H1 (cell line): ENCODE measurements around the gene ADAM23. TPM values are rescaled to one million over a fixed set of nuclear protein-coding genes. Genes with fewer than 3 reads are reported as not detected.

Experiments used
- CTCF ChIA-PET: fragments of 300-600 bp; sonication (Branson Sonifier 250); formaldehyde crosslinking; loops from one replicate; lab custom pipeline; 2021; ENCODE audit not compliant: partially characterized antibody; lab: Charles Lee
- POLR2A ChIA-PET: fragments of 300-600 bp; sonication (Branson Sonifier 250); formaldehyde crosslinking; loops from one replicate; lab custom pipeline; 2021; ENCODE audit warnings: inconsistent platforms; ENCODE audit not compliant: partially characterized antibody; lab: Charles Lee
- DNase-seq, 2 experiments: peaks; one replicate each; pipeline versions ENCODE4 v3.0.0 to v3.0.0-alpha.2; 2010 to 2022; ENCODE audit warnings: low spot score in 2 of 2, low read depth in 1 of 2, mixed read lengths in 1 of 2
- FAIRE-seq: peaks from 2 replicates; lab custom pipeline; 2011; peaks lifted over from hg19 to GRCh38; lab: Jason Lieb, UNC
- H2AFZ ChIP-seq: 2 replicates; pipeline ENCODE4 v1.8.1; 2012; ENCODE audit warnings: low read length, inconsistent platforms
- H2AK5ac ChIP-seq: 2 replicates; pipeline ENCODE4 v1.6.1; 2013; ENCODE audit warnings: low read depth, low read length
- H2BK120ac ChIP-seq: replicated peaks from 2 replicates; pipeline ENCODE3; 2013; ENCODE audit warnings: low read depth, low read length, inconsistent platforms
- H2BK12ac ChIP-seq: 2 replicates; pipeline ENCODE4 v1.6.1; 2013; ENCODE audit warnings: low read depth, low read length
- H2BK15ac ChIP-seq: 2 replicates; pipeline ENCODE4 v1.6.1; 2013; ENCODE audit warnings: low read length
- H2BK20ac ChIP-seq: 2 replicates; pipeline ENCODE4 v1.6.1; 2013; ENCODE audit warnings: low read length
- H2BK5ac ChIP-seq: 2 replicates; pipeline ENCODE4 v1.6.1; 2013; ENCODE audit warnings: low read depth, low read length
- H3K14ac ChIP-seq: 2 replicates; pipeline ENCODE4 v1.6.1; 2013; ENCODE audit warnings: inconsistent platforms; ENCODE audit not compliant: insufficient read length
- H3K18ac ChIP-seq: 2 replicates; pipeline ENCODE4 v1.6.1; 2013; ENCODE audit warnings: low read length; ENCODE audit errors: extremely low read depth
- H3K23ac ChIP-seq: 2 replicates; pipeline ENCODE4 v1.6.1; 2013; ENCODE audit warnings: inconsistent platforms; ENCODE audit not compliant: insufficient read length
- H3K23me2 ChIP-seq: 2 replicates; pipeline ENCODE4 v1.6.1; 2013; ENCODE audit warnings: low read depth, low read length
- H3K27ac ChIP-seq: 2 replicates; pipeline ENCODE4 v1.6.1; 2011; ENCODE audit warnings: low read depth, low read length, inconsistent platforms
- H3K27me3 ChIP-seq, 4 experiments: replicated peaks in 1 of 4; 1 replicate in 1 of 4; 2 replicates in 3 of 4; pipeline versions ENCODE4 v1.6.1 to v1.8.1; 2011 to 2013; ENCODE audit warnings: low read length in 3 of 4, mild to moderate bottlenecking in 3 of 4, inconsistent platforms in 2 of 4, mixed read lengths in 2 of 4, moderate library complexity in 1 of 4; ENCODE audit not compliant: control insufficient read depth in 3 of 4, insufficient read depth in 3 of 4; ENCODE audit errors: extremely low read depth in 1 of 4
- H3K36me3 ChIP-seq, 4 experiments: 2 replicates each; pipeline versions ENCODE4 v1.6.1 to v1.8.1; 2011 to 2013; ENCODE audit warnings: mild to moderate bottlenecking in 4 of 4, low read length in 3 of 4, moderate library complexity in 2 of 4, control low read depth in 1 of 4, inconsistent platforms in 1 of 4; ENCODE audit not compliant: insufficient read depth in 4 of 4, control insufficient read depth in 2 of 4
- H3K4ac ChIP-seq: replicated peaks from 2 replicates; pipeline ENCODE3; 2013; ENCODE audit warnings: low read length, low read depth, mixed read lengths, inconsistent platforms; ENCODE audit not compliant: insufficient read length
- H3K4me1 ChIP-seq, 4 experiments: replicated peaks in 1 of 4; 1 replicate in 1 of 4; 2 replicates in 3 of 4; pipeline versions ENCODE4 v1.6.1 to v1.8.1; 2011 to 2013; ENCODE audit warnings: low read length in 3 of 4, inconsistent platforms in 2 of 4, mixed read lengths in 1 of 4; ENCODE audit not compliant: insufficient read depth in 4 of 4, control insufficient read depth in 3 of 4
- H3K4me2 ChIP-seq, 2 experiments: 2 replicates each; pipeline versions ENCODE4 v1.6.1 to v1.8.1; 2011 to 2013; ENCODE audit warnings: low read depth in 2 of 2, low read length in 2 of 2, control low read depth in 1 of 2, inconsistent platforms in 1 of 2, mild to moderate bottlenecking in 1 of 2; ENCODE audit not compliant: insufficient read depth in 1 of 2
- H3K4me3 ChIP-seq, 4 experiments: fragments of 200-600, 300-600 bp in 1 of 4; sonication (generic), shearing (Covaris generic), sonication (Bioruptor Twin) in 1 of 4; 2 replicates each; pipeline versions ENCODE4 v1.5.1 to v1.8.1; 2011 to 2016; ENCODE audit warnings: low read length in 4 of 4, low read depth in 3 of 4, control low read depth in 2 of 4, inconsistent platforms in 2 of 4, mild to moderate bottlenecking in 2 of 4, mixed read lengths in 1 of 4, moderate library complexity in 1 of 4; ENCODE audit not compliant: insufficient read depth in 2 of 4; ENCODE audit errors: extremely low read depth in 1 of 4
- H3K56ac ChIP-seq: replicated peaks from 2 replicates; pipeline ENCODE3; 2013; ENCODE audit warnings: low read depth, mild to moderate bottlenecking, mixed read lengths, low read length, inconsistent platforms; ENCODE audit not compliant: insufficient read length
- H3K79me1 ChIP-seq: 2 replicates; pipeline ENCODE4 v1.6.1; 2013; ENCODE audit warnings: low read depth, low read length, control low read depth
- H3K79me2 ChIP-seq, 2 experiments: 2 replicates each; pipeline versions ENCODE4 v1.6.1 to v1.8.1; 2012 to 2013; ENCODE audit warnings: low read length in 2 of 2, mild to moderate bottlenecking in 2 of 2, inconsistent platforms in 1 of 2; ENCODE audit not compliant: insufficient read depth in 2 of 2, control insufficient read depth in 1 of 2
- H3K9ac ChIP-seq, 4 experiments: replicated peaks in 1 of 4; 1 replicate in 1 of 4; 2 replicates in 3 of 4; pipeline versions ENCODE4 v1.6.1 to v1.8.1; 2011 to 2013; ENCODE audit warnings: low read depth in 3 of 4, low read length in 3 of 4, control low read depth in 2 of 4, mild to moderate bottlenecking in 2 of 4, moderate library complexity in 2 of 4, inconsistent platforms in 1 of 4; ENCODE audit errors: extremely low read depth in 1 of 4
- H3K9me3 ChIP-seq, 2 experiments: 2 replicates each; pipeline versions ENCODE4 v1.6.1 to v1.8.1; 2012 to 2013; ENCODE audit warnings: mild to moderate bottlenecking in 2 of 2, moderate library complexity in 2 of 2, control low read depth in 1 of 2, inconsistent platforms in 1 of 2, low read depth in 1 of 2, low read length in 1 of 2, mixed read lengths in 1 of 2; ENCODE audit not compliant: insufficient read depth in 2 of 2
- H4K20me1 ChIP-seq, 2 experiments: replicated peaks in 1 of 2; 2 replicates each; pipeline versions ENCODE3 to v1.8.1; 2011 to 2013; ENCODE audit warnings: inconsistent platforms in 2 of 2, low read length in 2 of 2, mild to moderate bottlenecking in 1 of 2; ENCODE audit not compliant: insufficient read depth in 2 of 2, control insufficient read depth in 1 of 2
- H4K5ac ChIP-seq: 2 replicates; pipeline ENCODE4 v1.6.1; 2013; ENCODE audit warnings: low read length, low read depth, mixed read lengths, inconsistent platforms; ENCODE audit not compliant: insufficient read length
- H4K8ac ChIP-seq: 2 replicates; pipeline ENCODE4 v1.8.0; 2013; ENCODE audit warnings: mild to moderate bottlenecking, moderate library complexity, low read length, inconsistent platforms; ENCODE audit not compliant: insufficient read depth; ENCODE audit errors: extremely low read depth
- H4K91ac ChIP-seq: replicated peaks from 2 replicates; pipeline ENCODE3; 2013; ENCODE audit warnings: low read length, mixed read lengths, inconsistent platforms; ENCODE audit not compliant: insufficient read length
- NRF1 ChIP-seq: IDR thresholded peaks from 2 replicates; pipeline ENCODE4 v1.6.1; 2011; ENCODE audit warnings: mild to moderate bottlenecking, low read depth, low read length, improper control_type of control experiment
- WGBS, 2 experiments: shearing (Covaris generic) in 1 of 2; methylation state at CpG; one replicate each; pipeline versions ENCODE4 v1.1.6 to v1.1.7; 2013 to 2015; ENCODE audit warnings: low lambda C conversion rate in 2 of 2, mixed read lengths in 2 of 2, inconsistent platforms in 1 of 2, low coverage in 1 of 2, missing lambda C conversion rate in 1 of 2; ENCODE audit not compliant: insufficient replicate concordance in 2 of 2, insufficient coverage in 1 of 2, insufficient read length in 1 of 2; ENCODE audit errors: extremely low coverage in 1 of 2, missing lambda C conversion rate in 1 of 2; 5-methylcytosine and 5-hydroxymethylcytosine counted together
- polyA plus RNA-seq, 7 experiments: library from polyadenylated mRNA; depleted of rRNA in 3 of 7; stranded (reverse) in 5 of 7; unstranded in 2 of 7; fragments of >200 nt in 5 of 7; fragments of 200-250 nt in 2 of 7; gene quantifications; 1 replicate in 5 of 7; 2 replicates in 1 of 7; 4 replicates in 1 of 7; pipeline versions ENCODE4 v1.2.1 to v1.2.3, GENCODE V29; 2011 to 2013; ENCODE audit warnings: missing spikeins in 2 of 7, mixed read lengths in 2 of 7
- total RNA-seq: library from RNA; stranded (reverse); fragmentation: NEBNext Ultra II Directional; extraction: Animal tissue kit (Norgen Biotek cat#: 25700); gene quantifications from 2 replicates; pipeline ENCODE4 v1.2.1, GENCODE V29; 2021
- TF ChIP-seq, protein P1 (sequence below): IDR thresholded peaks from 2 replicates; pipeline ENCODE4 v1.6.1; 2011; ENCODE audit warnings: low read length, improper control_type of control experiment

The ADAM23 gene
- total and polyA plus RNA-seq, 2 of the 8 experiments (the other 6 are each of a cell fraction or from before 2014, with no cell fraction given), result 9.9 to 20.8 TPM

DNA sequence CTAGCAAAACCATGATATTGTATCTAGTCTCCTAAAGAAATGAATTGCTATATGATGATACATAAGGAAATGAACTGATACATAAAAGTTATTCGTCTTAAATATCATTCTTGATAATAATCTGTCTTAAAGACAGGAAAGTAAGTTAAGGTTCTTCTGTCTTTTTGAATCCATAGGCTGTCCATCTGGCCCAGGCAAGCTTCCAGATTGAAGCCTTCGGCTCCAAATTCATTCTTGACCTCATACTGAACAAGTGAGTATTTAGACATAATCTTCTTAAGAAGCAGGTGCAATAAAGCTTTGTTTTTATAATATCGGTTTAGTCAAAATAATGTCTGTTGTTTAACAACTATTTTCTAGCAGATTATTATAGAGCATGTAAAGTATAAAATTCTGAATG lies 37.7 kb downstream of the ADAM23 start:
- Histone ChIP-seq H4K8ac (no peak overlapping the region), H4K91ac (no peak overlapping the region), H3K36me3 (peaks cover 0 to 4% (median 0%) of the 10 kb centered on the region in 4 experiments; a peak in 2 of 8 replicates), H2BK12ac (no peak overlapping the region), H3K9ac (no peak overlapping the region), H2AK5ac (no peak overlapping the region), H3K79me1 (no peaks in the 10 kb centered on the region; the same call in 1 of the 2 replicates), H3K27ac (no peak overlapping the region), H3K23me2 (0 out of 2 replicates have a peak, but pooled peaks cover 2% of the 10 kb centered on the region), H3K4me2 (no peak overlapping the region), H2BK120ac (no peak overlapping the region), H3K4me1 (peaks cover 0 to 3% (median 0%) of the 10 kb centered on the region in 4 experiments; a peak in 1 of 7 replicates), H3K14ac (no peak overlapping the region), H3K4ac (no peak overlapping the region), H2BK5ac (no peak overlapping the region), H3K18ac (no peak overlapping the region), H2AFZ (no peak overlapping the region), H3K4me3 (no peak overlapping the region), H4K20me1 (no peaks in the 10 kb centered on the region), H3K9me3 (peaks cover 2 to 5% of the 10 kb centered on the region in 2 experiments; a peak in 2 of 4 replicates), H3K27me3 (0 out of 7 replicates have a peak, but pooled peaks cover 0 to 2% (median 0%) of the 10 kb centered on the region in 4 experiments), H3K79me2 (no peaks in the 10 kb centered on the region), H3K23ac (no peak overlapping the region), H2BK20ac (no peak overlapping the region), H2BK15ac (no peak overlapping the region), H4K5ac (no peak overlapping the region), H3K56ac (no peak overlapping the region)
- WGBS, 2 experiments, result 90% methylated on average over 3 of the region's 3 CpGs; no CpG with 5 or more reads in 1 of the 2 experiments
- DNase-seq, result no peak
- CTCF ChIA-PET, result interaction anchor here (1.5 kb wide), 1 partner anchor 9 kb away, joined by 3 read pairs; no protein-coding TSS in a partner anchor
- no peak for FAIRE-seq
- POLR2A ChIA-PET, result no interaction called here
- TF ChIP-seq NRF1, result no peak
- TF ChIP-seq, protein P1, sequence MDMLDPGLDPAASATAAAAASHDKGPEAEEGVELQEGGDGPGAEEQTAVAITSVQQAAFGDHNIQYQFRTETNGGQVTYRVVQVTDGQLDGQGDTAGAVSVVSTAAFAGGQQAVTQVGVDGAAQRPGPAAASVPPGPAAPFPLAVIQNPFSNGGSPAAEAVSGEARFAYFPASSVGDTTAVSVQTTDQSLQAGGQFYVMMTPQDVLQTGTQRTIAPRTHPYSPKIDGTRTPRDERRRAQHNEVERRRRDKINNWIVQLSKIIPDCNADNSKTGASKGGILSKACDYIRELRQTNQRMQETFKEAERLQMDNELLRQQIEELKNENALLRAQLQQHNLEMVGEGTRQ, result no peak
